Measurements from ENCODE around the gene TSPAN1. TPM values are rescaled to one million over a fixed set of nuclear protein-coding genes. Genes with fewer than 3 reads are reported as not detected.
A peak's percentile ranks its signal among the peaks of the same experiment; 100 is the strongest.

Gene TSPAN1
- total and polyA plus RNA-seq, 10 of the 15 experiments (the other 5 are each of a cell fraction or from before 2014, with no cell fraction given) = 0.08 to 0.29 (median 0.23) TPM; not detected in 5

DNA sequence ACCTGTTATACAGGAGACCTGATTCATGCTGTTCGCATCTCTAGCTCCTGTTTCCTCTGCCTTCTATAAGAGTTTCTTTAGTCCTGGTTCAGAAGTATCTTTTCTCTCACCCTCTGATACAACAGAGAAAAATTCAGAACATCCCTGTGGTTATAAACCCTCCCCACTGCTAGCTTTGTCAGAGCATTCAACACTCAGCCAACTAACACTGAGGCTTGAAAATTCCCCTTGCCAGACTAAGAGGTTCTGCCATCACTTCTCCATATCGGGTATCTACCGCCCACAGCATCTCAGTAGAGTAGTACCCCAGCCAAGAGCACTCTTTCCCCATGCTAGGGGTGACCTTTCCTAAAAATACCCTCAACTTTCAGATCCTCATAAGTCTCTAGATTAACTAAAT lies 22.9 kb upstream of the TSPAN1 start:
- Histone ChIP-seq H3K36me3 (ENCODE audit: control insufficient read depth in 2 of 2, insufficient read depth in 2 of 2, low read length in 1 of 2) (no peaks in the 10 kb centered on the region), H2AFZ (ENCODE audit: control insufficient read depth, low read depth, low read length) (no peak overlapping the region), H3K4me1 (ENCODE audit: control insufficient read depth, insufficient read depth, low read length) (no peaks in the 10 kb centered on the region), H3K9ac (ENCODE audit: control insufficient read depth, insufficient read depth, low read length) (no peak overlapping the region), H3K9me3 (replicated peaks; ENCODE audit: control insufficient read depth, insufficient read depth, low read length) (no peaks in the 10 kb centered on the region; the same call in 2 of the 3 replicates), H3K79me2 (ENCODE audit: control insufficient read depth, insufficient read depth, low read length) (no peaks in the 10 kb centered on the region), H3K4me3 (no peak overlapping the region), H3K27me3 (replicated peaks in 1 of 2; ENCODE audit: control insufficient read depth in 2 of 2, insufficient read depth in 2 of 2, low read length in 1 of 2) (no peaks in the 10 kb centered on the region), H3K4me2 (ENCODE audit: control insufficient read depth, insufficient read depth) (no peak overlapping the region), H3K27ac (ENCODE audit: control insufficient read depth, insufficient read depth) (no peak overlapping the region), H4K20me1 (ENCODE audit: control insufficient read depth, insufficient read depth) (no peaks in the 10 kb centered on the region)
- intact Hi-C loops (cut with micrococcal nuclease; ENCODE audit: unreplicated experiment) = no loop called here
- FAIRE-seq (no peak), DNase-seq (ENCODE audit: low read depth, low spot score) (no peak), ATAC-seq (peak; percentile 76)
- no TSS peak for BruUV-seq (replicated peaks)
- WGBS (ENCODE audit: insufficient coverage, insufficient replicate concordance, low lambda C conversion rate, missing lambda C conversion rate) = 11% methylated on average over 3 of the region's 3 CpGs
- in situ Hi-C loops (cut with MboI) = no loop called here
- TF ChIP-seq, protein P1, sequence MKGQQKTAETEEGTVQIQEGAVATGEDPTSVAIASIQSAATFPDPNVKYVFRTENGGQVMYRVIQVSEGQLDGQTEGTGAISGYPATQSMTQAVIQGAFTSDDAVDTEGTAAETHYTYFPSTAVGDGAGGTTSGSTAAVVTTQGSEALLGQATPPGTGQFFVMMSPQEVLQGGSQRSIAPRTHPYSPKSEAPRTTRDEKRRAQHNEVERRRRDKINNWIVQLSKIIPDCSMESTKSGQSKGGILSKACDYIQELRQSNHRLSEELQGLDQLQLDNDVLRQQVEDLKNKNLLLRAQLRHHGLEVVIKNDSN (IDR thresholded peaks at IDR 0.05; ENCODE audit: borderline replicate concordance, extremely low read length, insufficient read depth, low read depth, low read length) = no peak
- no peak for TF ChIP-seq MTA3 (IDR thresholded peaks at IDR 0.05; ENCODE audit: borderline replicate concordance, low read length)
- TF ChIP-seq, protein P2, sequence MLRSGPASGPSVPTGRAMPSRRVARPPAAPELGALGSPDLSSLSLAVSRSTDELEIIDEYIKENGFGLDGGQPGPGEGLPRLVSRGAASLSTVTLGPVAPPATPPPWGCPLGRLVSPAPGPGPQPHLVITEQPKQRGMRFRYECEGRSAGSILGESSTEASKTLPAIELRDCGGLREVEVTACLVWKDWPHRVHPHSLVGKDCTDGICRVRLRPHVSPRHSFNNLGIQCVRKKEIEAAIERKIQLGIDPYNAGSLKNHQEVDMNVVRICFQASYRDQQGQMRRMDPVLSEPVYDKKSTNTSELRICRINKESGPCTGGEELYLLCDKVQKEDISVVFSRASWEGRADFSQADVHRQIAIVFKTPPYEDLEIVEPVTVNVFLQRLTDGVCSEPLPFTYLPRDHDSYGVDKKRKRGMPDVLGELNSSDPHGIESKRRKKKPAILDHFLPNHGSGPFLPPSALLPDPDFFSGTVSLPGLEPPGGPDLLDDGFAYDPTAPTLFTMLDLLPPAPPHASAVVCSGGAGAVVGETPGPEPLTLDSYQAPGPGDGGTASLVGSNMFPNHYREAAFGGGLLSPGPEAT (IDR thresholded peaks at IDR 0.05; ENCODE audit: low read depth) = no peak
- no peak for TF ChIP-seq BHLHE40 (IDR thresholded peaks at IDR 0.05; ENCODE audit: borderline replicate concordance in 1 of 2, low read depth in 2 of 2, low read length in 1 of 2)
- no peak for TF ChIP-seq DPF2 (IDR thresholded peaks at IDR 0.05)
- TF ChIP-seq ATF3 (IDR thresholded peaks at IDR 0.05; ENCODE audit: borderline replicate concordance, extremely low read depth, low read depth, low read length) = no peak
- TF ChIP-seq POLR2A (IDR thresholded peaks at IDR 0.05; ENCODE audit: low read depth, low read length) = no peak
- TF ChIP-seq SPI1 (IDR thresholded peaks at IDR 0.05; ENCODE audit: borderline replicate concordance, insufficient read depth, low read depth, low read length) = peak; percentile 45; the same call in 1 of the 2 replicates
- RAD21 ChIA-PET (ENCODE audit: unreplicated experiment) = interaction anchor here (0.8 to 1.1 kb wide), 3 partner anchors 18 to 114 kb away, joined by 3 to 5 read pairs (median 4); no protein-coding TSS in a partner anchor
- SMC1A ChIA-PET (ENCODE audit: uncharacterized antibody, unreplicated experiment) = interaction anchor here (0.7 to 1.3 kb wide), 5 partner anchors 11 to 72 kb away, joined by 3 to 5 read pairs (median 3); no protein-coding TSS in a partner anchor
- POLR2A ChIA-PET = interaction anchor here (0.9 to 1.1 kb wide), 2 partner anchors 17 to 28 kb away, joined by 3 to 4 read pairs; no protein-coding TSS in a partner anchor
- CTCF ChIA-PET = interaction anchor here (0.8 kb wide), 2 partner anchors 21 to 77 kb away, joined by 3 read pairs; no protein-coding TSS in a partner anchor
